ENCODE measurements around the gene SNX32. TPM values are rescaled to one million over a fixed set of nuclear protein-coding genes. Genes with fewer than 3 reads are reported as not detected.

The SNX32 gene
- total and polyA plus RNA-seq, 9 of the 15 experiments (the other 6 are each of a cell fraction or from before 2014, with no cell fraction given), result 0.03 TPM; not detected in 7

DNA sequence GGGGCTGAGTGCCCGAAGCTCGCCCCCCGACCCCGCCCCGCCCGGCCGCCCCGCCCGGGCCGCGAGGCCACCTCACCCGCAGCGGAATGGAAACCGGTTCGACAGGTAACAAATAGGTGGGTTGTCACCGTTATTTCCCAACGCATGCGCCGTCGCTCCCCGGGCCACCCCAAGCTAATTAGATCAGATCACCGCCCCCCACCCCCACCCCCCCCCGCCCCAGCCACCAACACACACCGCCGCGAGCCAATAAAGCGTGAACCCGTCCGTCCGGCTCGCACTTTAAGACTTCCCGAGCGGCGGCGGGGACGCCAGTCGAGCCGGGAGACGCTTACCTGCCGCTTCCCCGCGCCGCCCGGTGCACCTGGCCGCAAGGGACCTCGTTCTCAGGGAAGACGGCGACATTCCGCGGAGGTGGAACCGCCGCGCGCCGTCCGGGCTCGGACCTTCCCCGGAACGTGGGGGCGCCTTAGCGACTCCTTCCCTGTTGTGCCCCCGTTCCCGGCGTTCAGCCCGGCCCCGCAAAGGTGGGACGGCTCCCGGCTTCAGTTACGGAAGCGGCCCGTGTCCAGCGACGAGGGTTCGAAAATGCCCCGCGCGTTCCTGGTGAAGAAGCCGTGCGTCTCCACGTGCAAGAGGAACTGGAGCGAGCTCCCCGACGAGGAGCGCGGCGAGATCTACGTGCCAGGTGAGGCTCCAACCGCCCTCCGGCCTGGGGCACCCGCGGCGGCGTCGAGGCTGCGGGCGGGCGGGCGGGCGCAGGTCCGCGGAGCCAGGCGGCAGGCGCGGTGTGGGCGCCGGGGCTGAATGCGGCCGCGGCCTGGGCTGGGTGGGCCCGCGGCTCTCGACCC, 46.8 kb upstream of the SNX32 start, which contains the start of gene OVOL1 (continued):
- TF ChIP-seq, protein P1, sequence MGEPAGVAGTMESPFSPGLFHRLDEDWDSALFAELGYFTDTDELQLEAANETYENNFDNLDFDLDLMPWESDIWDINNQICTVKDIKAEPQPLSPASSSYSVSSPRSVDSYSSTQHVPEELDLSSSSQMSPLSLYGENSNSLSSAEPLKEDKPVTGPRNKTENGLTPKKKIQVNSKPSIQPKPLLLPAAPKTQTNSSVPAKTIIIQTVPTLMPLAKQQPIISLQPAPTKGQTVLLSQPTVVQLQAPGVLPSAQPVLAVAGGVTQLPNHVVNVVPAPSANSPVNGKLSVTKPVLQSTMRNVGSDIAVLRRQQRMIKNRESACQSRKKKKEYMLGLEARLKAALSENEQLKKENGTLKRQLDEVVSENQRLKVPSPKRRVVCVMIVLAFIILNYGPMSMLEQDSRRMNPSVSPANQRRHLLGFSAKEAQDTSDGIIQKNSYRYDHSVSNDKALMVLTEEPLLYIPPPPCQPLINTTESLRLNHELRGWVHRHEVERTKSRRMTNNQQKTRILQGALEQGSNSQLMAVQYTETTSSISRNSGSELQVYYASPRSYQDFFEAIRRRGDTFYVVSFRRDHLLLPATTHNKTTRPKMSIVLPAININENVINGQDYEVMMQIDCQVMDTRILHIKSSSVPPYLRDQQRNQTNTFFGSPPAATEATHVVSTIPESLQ (CRISPR knock-in tag; IDR thresholded peaks at IDR 0.05), result no peak
- no peak for TF ChIP-seq TBL1XR1 (IDR thresholded peaks at IDR 0.05; ENCODE audit: low read length in 2 of 2)
- TF ChIP-seq SIRT6 (IDR thresholded peaks at IDR 0.05; ENCODE audit: low read depth, low read length), result no peak
- no peak for TF ChIP-seq GATA2 (CRISPR knock-in tag; IDR thresholded peaks at IDR 0.05)
- TF ChIP-seq IRF2 (CRISPR knock-in tag; IDR thresholded peaks at IDR 0.05), result no peak
